HCT116 (cell line): ENCODE measurements around the gene FZR1. TPM values are rescaled to one million over a fixed set of nuclear protein-coding genes. Genes with fewer than 3 reads are reported as not detected.

Source experiments
- ATAC-seq: fragments of 200-7000 bp; cut with Tn5 transposase; 2 replicates; pipeline ENCODE4 v1.9.1; 2020; ENCODE audit warnings: mild to moderate bottlenecking, moderate library complexity
- BruUV-seq: library from RNA; stranded (reverse); fragments of 400-500 nt; replicated peaks from 2 replicates; lab custom pipeline; 2021; lab: Mats Ljungman, UMichigan
- CTCF ChIA-PET: fragments of 300-600 bp; sonication (Branson Sonifier 250); formaldehyde crosslinking; loops from one replicate; lab custom pipeline; 2021; ENCODE audit warnings: antibody characterized with exemption; lab: Charles Lee
- POLR2A ChIA-PET: fragments of 300-600, 350-600 bp; sonication (Branson Sonifier 250); formaldehyde crosslinking; loops from one replicate; lab custom pipeline; 2021; ENCODE audit warnings: antibody characterized with exemption; lab: Charles Lee
- RAD21 ChIA-PET, 2 experiments: fragments of 300-600 bp; sonication (Branson Sonifier 250); formaldehyde crosslinking; loops; one replicate each; lab custom pipeline; 2023; ENCODE audit warnings: low total read pairs in 2 of 2; ENCODE audit not compliant: uncharacterized antibody in 2 of 2, unreplicated experiment in 2 of 2, low non-redundant PET in 1 of 2; lab: Charles Lee
- DNase-seq: peaks from one replicate; pipeline ENCODE4 v3.0.0-alpha.2; 2010; ENCODE audit warnings: low read depth, low spot score
- H2AFZ ChIP-seq: fragments of 200-600 bp; shearing (Covaris generic), sonication (generic); 2 replicates; pipeline ENCODE4 v1.6.1; 2017; ENCODE audit warnings: low read depth, mixed run types, mixed read lengths, antibody characterized with exemption, low read length; ENCODE audit not compliant: poor library complexity, severe bottlenecking
- H3K27ac ChIP-seq: 2 replicates; pipeline ENCODE4 v1.5.1; 2012; ENCODE audit warnings: low read depth, low read length
- H3K27me3 ChIP-seq: fragments of 200-600 bp; sonication (generic); 2 replicates; pipeline ENCODE4 v1.6.1; 2016; ENCODE audit warnings: mixed run types, low read length, mixed read lengths; ENCODE audit not compliant: insufficient read depth
- H3K36me3 ChIP-seq, 2 experiments: fragments of 200-500 bp in 1 of 2; fragments of 200-600 bp in 1 of 2; sonication (Bioruptor generic) in 1 of 2; sonication (generic) in 1 of 2; 2 replicates each; pipeline versions ENCODE4 v1.5.1 to v1.6.1; 2014 to 2016; ENCODE audit warnings: low read length in 2 of 2, inconsistent platforms in 1 of 2, mixed read lengths in 1 of 2, mixed run types in 1 of 2; ENCODE audit not compliant: insufficient read depth in 2 of 2, control insufficient read depth in 1 of 2
- H3K4me1 ChIP-seq, 2 experiments: fragments of 200-600 bp in 1 of 2; sonication (generic) in 1 of 2; 2 replicates each; pipeline versions ENCODE4 v1.5.1 to v1.6.1; 2012 to 2017; ENCODE audit warnings: low read length in 2 of 2, inconsistent platforms in 1 of 2, mild to moderate bottlenecking in 1 of 2, mixed read lengths in 1 of 2, mixed run types in 1 of 2, moderate library complexity in 1 of 2; ENCODE audit not compliant: insufficient read depth in 2 of 2, control insufficient read depth in 1 of 2
- H3K4me2 ChIP-seq: fragments of 200-600 bp; sonication (generic); 2 replicates; pipeline ENCODE4 v1.6.1; 2017; ENCODE audit warnings: mixed run types, low read length, mixed read lengths
- H3K4me3 ChIP-seq, 2 experiments: fragments of 200-600 bp in 1 of 2; sonication (generic) in 1 of 2; replicated peaks in 1 of 2; 2 replicates each; pipeline ENCODE4 v1.5.1; 2011 to 2016; ENCODE audit warnings: low read length in 2 of 2, control low read depth in 1 of 2, low read depth in 1 of 2, mild to moderate bottlenecking in 1 of 2, mixed read lengths in 1 of 2, mixed run types in 1 of 2
- H3K79me2 ChIP-seq: fragments of 200-600 bp; sonication (generic); 2 replicates; pipeline ENCODE4 v1.6.1; 2017; ENCODE audit warnings: mild to moderate bottlenecking, mixed run types, low read length, moderate library complexity, mixed read lengths; ENCODE audit not compliant: insufficient read depth
- H3K9ac ChIP-seq: fragments of 200-600 bp; sonication (generic); 2 replicates; pipeline ENCODE4 v1.6.1; 2016; ENCODE audit warnings: low read length, mixed read lengths
- H3K9me2 ChIP-seq: fragments of 200-600 bp; sonication (generic), shearing (Covaris generic); 2 replicates; pipeline ENCODE4 v1.6.1; 2017; ENCODE audit warnings: mixed run types, mild to moderate bottlenecking, moderate library complexity; ENCODE audit not compliant: insufficient read depth
- H3K9me3 ChIP-seq, 2 experiments: fragments of 200-500 bp in 1 of 2; fragments of 200-600 bp in 1 of 2; sonication (Bioruptor generic) in 1 of 2; sonication (generic) in 1 of 2; 2 replicates each; pipeline ENCODE4 v1.6.1; 2014 to 2017; ENCODE audit warnings: low read length in 2 of 2, mixed read lengths in 2 of 2, inconsistent platforms in 1 of 2, low read depth in 1 of 2, mild to moderate bottlenecking in 1 of 2, mixed run types in 1 of 2, moderate library complexity in 1 of 2; ENCODE audit not compliant: control insufficient read depth in 1 of 2, insufficient read depth in 1 of 2
- H4K20me1 ChIP-seq: fragments of 200-600 bp; sonication (generic), shearing (Covaris generic); 2 replicates; pipeline ENCODE4 v1.6.1; 2017; ENCODE audit warnings: mixed run types, mild to moderate bottlenecking, moderate library complexity; ENCODE audit not compliant: insufficient read depth
- CTCF ChIP-seq, 3 experiments: fragments of 200-600 bp in 1 of 3; sonication (generic) in 1 of 3; IDR thresholded peaks in 2 of 3; conservative IDR thresholded peaks in 1 of 3; 2 replicates each; pipeline ENCODE4 v1.5.1; 2012 to 2017; ENCODE audit warnings: low read depth in 2 of 3, low read length in 2 of 3, antibody characterized with exemption in 1 of 3, borderline replicate concordance in 1 of 3, control low read depth in 1 of 3, mild to moderate bottlenecking in 1 of 3, mixed read lengths in 1 of 3, mixed run types in 1 of 3, moderate library complexity in 1 of 3; ENCODE audit not compliant: insufficient read depth in 1 of 3
- EZH2 ChIP-seq: fragments of 200-600 bp; sonication (generic); IDR thresholded peaks from 2 replicates; pipeline ENCODE4 v1.6.1; 2017; ENCODE audit warnings: antibody characterized with exemption, mixed run types
- ZFX ChIP-seq: fragments of 450-650 bp; IDR thresholded peaks from 2 replicates; pipeline ENCODE4 v1.6.1; 2017
- intact Hi-C: fragments of 100-400 bp; cut with micrococcal nuclease; formaldehyde crosslinking; loops from 2 replicates; pipeline ENCODE4 v1.10.0; 2022
- total RNA-seq: library from RNA; stranded (reverse); gene quantifications from one replicate; pipeline ENCODE4 v1.2.1, GENCODE V29; 2021; ENCODE audit not compliant: unreplicated experiment
- TF ChIP-seq, protein P1 (sequence below): IDR thresholded peaks from 2 replicates; pipeline ENCODE4 v1.6.1; 2012

Gene FZR1
- total RNA-seq, 1 experiment from 2014 or later: 60.3 TPM

DNA sequence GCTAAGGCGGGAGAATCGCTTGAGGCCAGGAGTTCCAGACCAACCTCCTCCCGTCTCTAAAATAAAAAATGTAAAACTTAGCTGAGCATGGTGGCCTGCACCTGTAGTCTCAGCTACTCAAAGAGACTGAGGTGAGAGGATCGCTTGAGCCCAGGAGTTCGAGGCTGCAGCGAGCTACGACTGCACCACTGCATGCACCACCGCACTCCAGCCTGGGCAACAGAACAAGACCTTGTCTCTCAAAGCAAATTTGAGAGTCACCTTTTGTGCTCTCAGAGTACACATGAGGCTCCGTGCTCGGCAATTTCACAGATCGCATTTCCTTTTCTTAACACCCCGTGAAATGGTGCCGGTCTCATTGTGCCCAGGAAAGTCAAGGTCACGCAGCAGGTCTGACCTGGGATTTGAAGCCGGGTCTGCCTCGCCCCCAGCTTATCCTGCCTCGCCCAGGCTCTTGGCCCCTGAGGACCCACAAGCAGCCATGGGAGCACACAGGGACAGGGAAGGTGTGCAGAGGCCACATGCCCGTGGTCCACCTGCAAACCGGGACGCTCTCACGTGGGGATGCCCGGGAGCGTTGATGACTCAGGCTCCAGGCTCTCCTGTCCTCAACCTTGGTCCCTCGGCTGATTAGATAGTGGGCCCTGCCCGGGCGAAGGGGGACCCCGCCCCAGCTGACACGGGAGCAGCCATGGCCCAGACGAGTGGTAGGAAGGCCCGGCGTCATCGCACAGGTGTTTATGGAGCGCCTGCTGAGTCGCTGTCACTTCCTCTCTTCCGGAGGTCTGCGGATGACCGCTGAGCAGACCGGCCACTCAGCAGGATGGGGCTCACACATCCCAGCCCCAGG, 24.6 kb upstream of the FZR1 start:
- Histone ChIP-seq H3K9me2 (no peaks in the 10 kb centered on the region), H3K79me2 (no peaks in the 10 kb centered on the region), H3K27me3 (no peaks in the 10 kb centered on the region), H4K20me1 (no peaks in the 10 kb centered on the region), H3K9ac (no peak overlapping the region)
- DNase-seq: no peak
- RAD21 ChIA-PET: no interaction called here
- intact Hi-C loops: no loop called here
- no TSS peak for BruUV-seq
- TF ChIP-seq, protein P1, sequence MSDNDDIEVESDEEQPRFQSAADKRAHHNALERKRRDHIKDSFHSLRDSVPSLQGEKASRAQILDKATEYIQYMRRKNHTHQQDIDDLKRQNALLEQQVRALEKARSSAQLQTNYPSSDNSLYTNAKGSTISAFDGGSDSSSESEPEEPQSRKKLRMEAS: no peak
- TF ChIP-seq ZFX (no peak), EZH2 (no peak), CTCF (IDR thresholded peaks at IDR 0.05 in 2 of 3, conservative IDR thresholded peaks at IDR 0.05 in 1 of 3; ENCODE audit: borderline replicate concordance in 1 of 3, insufficient read depth in 1 of 3, low read depth in 2 of 3, low read length in 2 of 3) (no peak)
- TF ChIP-seq, all 23 proteins: peak for 0
- ChIA-PET POLR2A (no interaction called here), CTCF (interaction anchor here (2.3 kb wide), 1 partner anchor 177 kb away, joined by 6 read pairs; no protein-coding TSS in a partner anchor)
- no peak overlapping the region for H2AFZ ChIP-seq
- no peak overlapping the region for H3K4me3 ChIP-seq
- no peak overlapping the region for H3K4me2 ChIP-seq
- no peaks in the 10 kb centered on the region for H3K36me3 ChIP-seq
- H3K27ac ChIP-seq: no peak overlapping the region
- H3K9me3 ChIP-seq: no peaks in the 10 kb centered on the region
- peaks cover 0 to 7% of the 10 kb centered on the region in 2 experiments; a peak in 2 of 4 replicates for H3K4me1 ChIP-seq
- ATAC-seq: no peak
